Keratinocyte (primary cell): ENCODE measurements around the gene NPHP3. TPM values are rescaled to one million over a fixed set of nuclear protein-coding genes. Genes with fewer than 3 reads are reported as not detected.

Experiments
- DNase-seq: peaks from one replicate; pipeline ENCODE4 v3.0.0-alpha.2; 2011; ENCODE audit warnings: low read depth, missing footprints, low spot score
- FAIRE-seq: peaks from 2 replicates; lab custom pipeline; 2011; peaks lifted over from hg19 to GRCh38; lab: Jason Lieb, UNC
- H2AFZ ChIP-seq: 2 replicates; pipeline ENCODE4 v1.6.0; 2012; ENCODE audit warnings: low read length, control low read depth, inconsistent platforms; ENCODE audit not compliant: control insufficient read depth
- H3K27ac ChIP-seq: 2 replicates; pipeline ENCODE4 v1.5.1; 2011; ENCODE audit warnings: low read length; ENCODE audit not compliant: control insufficient read depth, insufficient read depth
- H3K27me3 ChIP-seq: 3 replicates; pipeline ENCODE4 v1.6.0; 2011; ENCODE audit warnings: low read length; ENCODE audit not compliant: control insufficient read depth, insufficient read depth; ENCODE audit errors: extremely low read depth
- H3K36me3 ChIP-seq, 2 experiments: 2 replicates in 1 of 2; 3 replicates in 1 of 2; pipeline ENCODE4 v1.5.1; 2011; ENCODE audit warnings: low read length in 2 of 2, mild to moderate bottlenecking in 1 of 2; ENCODE audit not compliant: control insufficient read depth in 2 of 2, insufficient read depth in 2 of 2; ENCODE audit errors: extremely low read depth in 1 of 2
- H3K4me1 ChIP-seq: 3 replicates; pipeline ENCODE4 v1.5.1; 2011; ENCODE audit warnings: low read length; ENCODE audit not compliant: control insufficient read depth, insufficient read depth; ENCODE audit errors: extremely low read depth
- H3K4me2 ChIP-seq: 3 replicates; pipeline ENCODE4 v1.6.0; 2011; ENCODE audit warnings: low read depth, low read length; ENCODE audit not compliant: control insufficient read depth, insufficient read depth; ENCODE audit errors: extremely low read depth
- H3K4me3 ChIP-seq, 3 experiments: fragments of 200-600 bp in 1 of 3; sonication (generic) in 1 of 3; 2 replicates in 2 of 3; 3 replicates in 1 of 3; pipeline ENCODE4 v1.5.1; 2011 to 2016; ENCODE audit warnings: low read length in 3 of 3, mild to moderate bottlenecking in 3 of 3, control low read depth in 2 of 3, inconsistent platforms in 1 of 3, low read depth in 1 of 3, mixed read lengths in 1 of 3, mixed run types in 1 of 3, moderate library complexity in 1 of 3; ENCODE audit not compliant: control insufficient read depth in 2 of 3, insufficient read depth in 2 of 3; ENCODE audit errors: extremely low read depth in 1 of 3
- H3K79me2 ChIP-seq: 2 replicates; pipeline ENCODE4 v1.6.0; 2012; ENCODE audit warnings: low read length; ENCODE audit not compliant: control insufficient read depth, insufficient read depth
- H3K9ac ChIP-seq: 3 replicates; pipeline ENCODE4 v1.6.0; 2011; ENCODE audit warnings: low read length; ENCODE audit not compliant: control insufficient read depth, insufficient read depth; ENCODE audit errors: extremely low read depth
- H3K9me1 ChIP-seq: 3 replicates; pipeline ENCODE4 v1.6.0; 2011; ENCODE audit warnings: low read length; ENCODE audit not compliant: control insufficient read depth, insufficient read depth; ENCODE audit errors: extremely low read depth
- H3K9me3 ChIP-seq: 2 replicates; pipeline ENCODE4 v1.5.1; 2012; ENCODE audit warnings: low read depth, low read length; ENCODE audit not compliant: control insufficient read depth
- H4K20me1 ChIP-seq: 3 replicates; pipeline ENCODE4 v1.6.0; 2011; ENCODE audit warnings: low read length; ENCODE audit not compliant: control insufficient read depth, insufficient read depth; ENCODE audit errors: extremely low read depth
- EZH2 ChIP-seq: IDR thresholded peaks from one replicate; pipeline ENCODE4 v1.6.1; 2012; ENCODE audit warnings: inconsistent platforms, mild to moderate bottlenecking, low read length, moderate library complexity
- dilution Hi-C: fragments of 300-500 bp; cut with MboI; formaldehyde crosslinking; loops from one replicate; pipeline ENCODE4 v1.7.0; 2020; ENCODE audit warnings: low sequenced_read_pairs; ENCODE audit not compliant: extremely low pct_ligation_motif_present
- polyA plus RNA-seq, 5 experiments: library from polyadenylated mRNA; depleted of rRNA in 3 of 5; stranded (reverse) in 3 of 5; stranded (forward) in 1 of 5; unstranded in 1 of 5; fragments of >200 nt; gene quantifications; 1 replicate in 1 of 5; 2 replicates in 3 of 5; 3 replicates in 1 of 5; pipeline versions ENCODE4 v1.2.1 to v1.2.3, GENCODE V29; 2011 to 2012; ENCODE audit warnings: missing spikeins in 2 of 5, low read depth in 1 of 5, low replicate concordance in 1 of 5
- TF ChIP-seq, protein P1 (sequence below), 3 experiments: IDR thresholded peaks in 1 of 3; conservative IDR thresholded peaks in 1 of 3; optimal IDR thresholded peaks in 1 of 3; 2 replicates in 2 of 3; 3 replicates in 1 of 3; pipeline versions ENCODE3 to v1.5.1; 2011; ENCODE audit warnings: low read length in 3 of 3, mild to moderate bottlenecking in 3 of 3, moderate library complexity in 2 of 3, control low read depth in 1 of 3, inconsistent platforms in 1 of 3; ENCODE audit not compliant: insufficient read depth in 2 of 3; ENCODE audit errors: extremely low read depth in 1 of 3

NPHP3 gene
- polyA plus RNA-seq, 1 donor (not counting 4 experiments of a cell fraction or from before 2014, with no cell fraction given) = 22.4 TPM

DNA sequence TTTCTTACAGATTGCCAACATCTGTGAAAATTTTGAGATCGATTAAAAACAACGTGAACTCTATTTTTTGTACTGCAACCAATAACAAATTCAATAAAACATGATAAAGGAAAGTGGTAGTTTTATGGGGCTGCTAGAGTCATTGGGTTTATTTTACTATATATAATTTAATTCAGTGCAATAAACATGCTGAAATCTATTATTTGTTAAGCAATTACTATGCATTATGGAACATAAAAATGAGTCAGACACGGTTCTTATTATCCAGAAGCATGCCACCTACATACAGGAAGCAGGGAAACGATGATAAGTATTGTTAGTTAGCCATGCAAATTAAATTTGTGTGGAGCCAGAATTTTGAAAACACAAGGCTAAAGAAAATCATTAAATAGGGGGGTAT is 27.2 kb downstream of the NPHP3 start:
- Histone ChIP-seq H3K27me3 (no peaks in the 10 kb centered on the region), H3K4me1 (no peaks in the 10 kb centered on the region), H3K9me1 (no peaks in the 10 kb centered on the region), H3K27ac (no peak overlapping the region), H2AFZ (no peak overlapping the region), H4K20me1 (no peaks in the 10 kb centered on the region), H3K79me2 (no peaks in the 10 kb centered on the region), H3K9me3 (no peaks in the 10 kb centered on the region), H3K4me3 (no peak overlapping the region), H3K9ac (no peak overlapping the region), H3K36me3 (peaks cover 5 to 12% of the 10 kb centered on the region in 2 experiments), H3K4me2 (no peak overlapping the region)
- DNase-seq (no peak), FAIRE-seq (no peak)
- dilution Hi-C loops = no loop called here
- TF ChIP-seq, protein P1, sequence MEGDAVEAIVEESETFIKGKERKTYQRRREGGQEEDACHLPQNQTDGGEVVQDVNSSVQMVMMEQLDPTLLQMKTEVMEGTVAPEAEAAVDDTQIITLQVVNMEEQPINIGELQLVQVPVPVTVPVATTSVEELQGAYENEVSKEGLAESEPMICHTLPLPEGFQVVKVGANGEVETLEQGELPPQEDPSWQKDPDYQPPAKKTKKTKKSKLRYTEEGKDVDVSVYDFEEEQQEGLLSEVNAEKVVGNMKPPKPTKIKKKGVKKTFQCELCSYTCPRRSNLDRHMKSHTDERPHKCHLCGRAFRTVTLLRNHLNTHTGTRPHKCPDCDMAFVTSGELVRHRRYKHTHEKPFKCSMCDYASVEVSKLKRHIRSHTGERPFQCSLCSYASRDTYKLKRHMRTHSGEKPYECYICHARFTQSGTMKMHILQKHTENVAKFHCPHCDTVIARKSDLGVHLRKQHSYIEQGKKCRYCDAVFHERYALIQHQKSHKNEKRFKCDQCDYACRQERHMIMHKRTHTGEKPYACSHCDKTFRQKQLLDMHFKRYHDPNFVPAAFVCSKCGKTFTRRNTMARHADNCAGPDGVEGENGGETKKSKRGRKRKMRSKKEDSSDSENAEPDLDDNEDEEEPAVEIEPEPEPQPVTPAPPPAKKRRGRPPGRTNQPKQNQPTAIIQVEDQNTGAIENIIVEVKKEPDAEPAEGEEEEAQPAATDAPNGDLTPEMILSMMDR (optimal IDR thresholded peaks at IDR 0.05 in 1 of 3, IDR thresholded peaks at IDR 0.05 in 1 of 3, conservative IDR thresholded peaks at IDR 0.05 in 1 of 3; ENCODE audit: extremely low read depth in 1 of 3, insufficient read depth in 2 of 3, low read length in 3 of 3) = no peak
- no peak for TF ChIP-seq EZH2

DNA sequence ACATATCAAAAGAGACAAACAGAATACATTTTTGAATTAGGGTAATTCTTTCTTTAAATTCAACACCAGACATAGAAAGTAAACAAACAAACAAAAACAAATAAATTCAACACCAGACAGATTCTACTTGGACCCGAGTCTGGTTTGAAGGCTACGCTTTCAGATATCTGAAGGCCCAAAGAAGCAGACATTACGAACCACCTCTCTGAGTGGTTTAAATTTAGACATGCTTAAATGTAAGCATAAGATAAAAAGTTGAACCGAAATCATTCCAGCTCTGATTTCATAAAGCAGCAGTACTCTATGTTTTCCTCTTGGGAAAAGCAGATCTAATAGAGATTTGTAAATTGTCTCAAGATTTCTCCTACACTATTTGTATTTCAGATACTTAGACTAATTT is 32.2 kb downstream of the NPHP3 start:
- no peaks in the 10 kb centered on the region for H3K79me2 ChIP-seq
- H3K9ac ChIP-seq = no peak overlapping the region
- H3K4me1 ChIP-seq = no peaks in the 10 kb centered on the region
- H3K9me3 ChIP-seq = no peaks in the 10 kb centered on the region
- H3K36me3 ChIP-seq = peaks cover 7 to 14% of the 10 kb centered on the region in 2 experiments
- H3K9me1 ChIP-seq = no peaks in the 10 kb centered on the region
- dilution Hi-C loops = no loop called here
- no peaks in the 10 kb centered on the region for H3K27me3 ChIP-seq
- FAIRE-seq = no peak
- H3K27ac ChIP-seq = no peak overlapping the region
- no peak for DNase-seq
- no peak overlapping the region for H2AFZ ChIP-seq
- no peak overlapping the region for H3K4me2 ChIP-seq
- TF ChIP-seq, protein P1 (optimal IDR thresholded peaks at IDR 0.05 in 1 of 3, IDR thresholded peaks at IDR 0.05 in 1 of 3, conservative IDR thresholded peaks at IDR 0.05 in 1 of 3; ENCODE audit: extremely low read depth in 1 of 3, insufficient read depth in 2 of 3, low read length in 3 of 3) = no peak
- no peak overlapping the region for H3K4me3 ChIP-seq
- H4K20me1 ChIP-seq = no peaks in the 10 kb centered on the region
